GM12875 (cell line): ENCODE measurements around the gene FOS.

Source experiments
- H3K4me3 ChIP-seq: one replicate; pipeline ENCODE4 v1.5.1; 2011; ENCODE audit warnings: low read depth, low read length, control low read depth
- CTCF ChIP-seq: IDR thresholded peaks from 2 replicates; pipeline ENCODE4 v1.5.1; 2011; ENCODE audit warnings: low read depth, mild to moderate bottlenecking, control low read depth, inconsistent platforms, low read length, moderate library complexity, borderline replicate concordance; ENCODE audit not compliant: insufficient read depth

The FOS gene

GRCh38 chr14:75260025-75260763 is 18.4 kb upstream of the FOS start:
- TF ChIP-seq CTCF, result no peak
- H3K4me3 ChIP-seq, result no peak overlapping the region

GRCh38 chr14:75261820-75262219 is 16.8 kb upstream of the FOS start:
- H3K4me3 ChIP-seq, result no peak overlapping the region
- TF ChIP-seq CTCF, result no peak

- no peak for TF ChIP-seq CTCF
Observed at GRCh38 chr14:75262641-75263040, 16.0 kb upstream of the FOS start.

GRCh38 chr14:75264036-75264435 is 14.6 kb upstream of the FOS start:
- H3K4me3 ChIP-seq, result no peak overlapping the region
- TF ChIP-seq CTCF, result no peak

More at GRCh38 chr14:75262641-75263040, 16.0 kb upstream of the FOS start:
- no peak overlapping the region for H3K4me3 ChIP-seq

GRCh38 chr14:75267141-75267721 is 11.4 kb upstream of the FOS start:
- no peak overlapping the region for H3K4me3 ChIP-seq
- no peak for TF ChIP-seq CTCF

GRCh38 chr14:75268633-75269550 is 9.7 kb upstream of the FOS start:
- no peak overlapping the region for H3K4me3 ChIP-seq
- no peak for TF ChIP-seq CTCF
